Measurements from ENCODE around the gene NUDT5. TPM values are rescaled to one million over a fixed set of nuclear protein-coding genes. Genes with fewer than 3 reads are reported as not detected.

NUDT5 gene
- total and polyA plus RNA-seq, 2 of the 8 experiments (the other 6 are each of a cell fraction or from before 2014, with no cell fraction given), result 130 to 134 TPM

GRCh38 chr10:12188656-12189055 lies 7.0 kb downstream of the NUDT5 start:
- H3K4me1 ChIP-seq (replicated peaks in 1 of 4; ENCODE audit: control insufficient read depth in 3 of 4, insufficient read depth in 4 of 4, low read length in 3 of 4), result no peaks in the 10 kb centered on the region
- no peak overlapping the region for H2BK15ac ChIP-seq (ENCODE audit: low read length)
- peaks cover 0 to 4% of the 10 kb centered on the region in 2 experiments for H4K20me1 ChIP-seq (replicated peaks in 1 of 2; ENCODE audit: control insufficient read depth in 1 of 2, insufficient read depth in 2 of 2, low read length in 2 of 2)
- no peak overlapping the region for H2BK120ac ChIP-seq (replicated peaks; ENCODE audit: low read depth, low read length)
- H3K14ac ChIP-seq (ENCODE audit: insufficient read length), result no peak overlapping the region
- H3K4me3 ChIP-seq (ENCODE audit: extremely low read depth in 1 of 4, insufficient read depth in 2 of 4, low read depth in 3 of 4, low read length in 4 of 4), result no peak overlapping the region
- ChIA-PET CTCF (ENCODE audit: partially characterized antibody) (interaction anchor here (1.4 kb wide), 1 partner anchor 26 kb away, joined by 3 read pairs; no protein-coding TSS in a partner anchor), POLR2A (ENCODE audit: partially characterized antibody) (no interaction called here)
- H2BK12ac ChIP-seq (ENCODE audit: low read depth, low read length), result no peak overlapping the region
- no peak overlapping the region for H2BK5ac ChIP-seq (ENCODE audit: low read depth, low read length)
- H3K27me3 ChIP-seq (replicated peaks in 1 of 4; ENCODE audit: control insufficient read depth in 3 of 4, extremely low read depth in 1 of 4, insufficient read depth in 3 of 4, low read length in 3 of 4), result no peaks in the 10 kb centered on the region
- no peak overlapping the region for H4K8ac ChIP-seq (ENCODE audit: extremely low read depth, insufficient read depth, low read length)
- no peak overlapping the region for H3K56ac ChIP-seq (replicated peaks; ENCODE audit: insufficient read length, low read depth, low read length)
- peaks cover 9 to 50% of the 10 kb centered on the region in 2 experiments for H3K79me2 ChIP-seq (ENCODE audit: control insufficient read depth in 1 of 2, insufficient read depth in 2 of 2, low read length in 2 of 2)
- peaks cover 2% of the 10 kb centered on the region; the same call in 1 of the 2 replicates for H3K79me1 ChIP-seq (ENCODE audit: low read depth, low read length)
- H3K23me2 ChIP-seq (ENCODE audit: low read depth, low read length), result no peaks in the 10 kb centered on the region
- H3K4me2 ChIP-seq (ENCODE audit: insufficient read depth in 1 of 2, low read depth in 2 of 2, low read length in 2 of 2), result no peak overlapping the region
- DNase-seq (ENCODE audit: low read depth in 1 of 2, low spot score in 2 of 2) (no peak), FAIRE-seq (no peak)
- H2AK5ac ChIP-seq (ENCODE audit: low read depth, low read length), result no peak overlapping the region
- no peak overlapping the region for H3K27ac ChIP-seq (ENCODE audit: low read depth, low read length)
- H3K36me3 ChIP-seq (ENCODE audit: control insufficient read depth in 2 of 4, insufficient read depth in 4 of 4, low read length in 3 of 4), result peaks cover 7 to 37% (median 14%) of the 10 kb centered on the region in 4 experiments
- H3K9me3 ChIP-seq (ENCODE audit: insufficient read depth in 2 of 2, low read depth in 1 of 2, low read length in 1 of 2), result no peaks in the 10 kb centered on the region
- no peak overlapping the region for H2AFZ ChIP-seq (ENCODE audit: low read length)
- no peak overlapping the region for H3K9ac ChIP-seq (replicated peaks in 1 of 4; ENCODE audit: extremely low read depth in 1 of 4, low read depth in 3 of 4, low read length in 3 of 4)
- H4K91ac ChIP-seq (replicated peaks; ENCODE audit: insufficient read length, low read length), result no peak overlapping the region
- WGBS, 2 experiments (ENCODE audit: extremely low coverage in 1 of 2, insufficient coverage in 1 of 2, insufficient read length in 1 of 2, insufficient replicate concordance in 2 of 2, low coverage in 1 of 2, low lambda C conversion rate in 2 of 2, missing lambda C conversion rate in 1 of 2), result 74% methylated on average over 4 of the region's 6 CpGs; no CpG with 5 or more reads in 1 of the 2 experiments
- no peak overlapping the region for H2BK20ac ChIP-seq (ENCODE audit: low read length)
- no peak overlapping the region for H3K23ac ChIP-seq (ENCODE audit: insufficient read length)
- H3K4ac ChIP-seq (replicated peaks; ENCODE audit: insufficient read length, low read depth, low read length), result no peak overlapping the region
- H4K5ac ChIP-seq (ENCODE audit: insufficient read length, low read depth, low read length), result no peak overlapping the region
- H3K18ac ChIP-seq (ENCODE audit: extremely low read depth, low read length), result no peak overlapping the region

All from H1 (cell line).